ENCODE results near the gene LRP1B. TPM values are rescaled to one million over a fixed set of nuclear protein-coding genes. Genes with fewer than 3 reads are reported as not detected.

LRP1B gene
- total and polyA plus RNA-seq, 2 donors (not counting 1 experiment from before 2014, with no cell fraction given), result not detected

GRCh38 chr2:141103216-141103615 lies 1027.6 kb downstream of the LRP1B start:
- H3K79me2 ChIP-seq (ENCODE audit: control insufficient read depth, insufficient read depth, low read length), result no peaks in the 10 kb centered on the region
- H2AFZ ChIP-seq (ENCODE audit: insufficient read depth, low read depth, low read length, poor library complexity, severe bottlenecking), result no peak overlapping the region
- POLR2A ChIA-PET, result no interaction called here
- no peaks in the 10 kb centered on the region for H3K4me1 ChIP-seq (ENCODE audit: control insufficient read depth in 2 of 2, insufficient read depth in 2 of 2, low read length in 2 of 2)
- H3K4me2 ChIP-seq (replicated peaks; ENCODE audit: low read depth, low read length, poor library complexity, severe bottlenecking), result no peak overlapping the region
- intact Hi-C loops (cut with micrococcal nuclease), result no loop called here
- H3K4me3 Mint-ChIP-seq, result no peak overlapping the region
- no peaks in the 10 kb centered on the region for H3K4me1 Mint-ChIP-seq
- H3K27me3 Mint-ChIP-seq, result no peaks in the 10 kb centered on the region
- no peaks in the 10 kb centered on the region for H3K9me3 ChIP-seq (ENCODE audit: control extremely low read depth in 1 of 3, control insufficient read depth in 2 of 3, insufficient read depth in 1 of 3, low read length in 2 of 3)
- ATAC-seq (ENCODE audit: low read depth) (no peak), DNase-seq (no peak)
- CTCF ChIA-PET, result no interaction called here
- H3K9ac ChIP-seq (ENCODE audit: low read length), result no peak overlapping the region
- H3K4me3 ChIP-seq (ENCODE audit: control extremely low read depth in 1 of 5, extremely low read depth in 1 of 5, insufficient read depth in 1 of 5, low read depth in 2 of 5, low read length in 4 of 5), result no peak overlapping the region
- H3K27me3 ChIP-seq (replicated peaks in 1 of 4; ENCODE audit: control extremely low read depth in 1 of 4, control insufficient read depth in 3 of 4, insufficient read depth in 4 of 4, low read length in 3 of 4), result no peaks in the 10 kb centered on the region
- no peak overlapping the region for H3K27ac Mint-ChIP-seq
- TF ChIP-seq EZH2 (IDR thresholded peaks at IDR 0.05; ENCODE audit: borderline replicate concordance, insufficient read depth, low read depth, low read length, poor library complexity, severe bottlenecking), result no peak
- TF ChIP-seq CTCF (IDR thresholded peaks at IDR 0.05), result no peak
- H3K9me3 Mint-ChIP-seq (ENCODE audit: insufficient read depth), result no peaks in the 10 kb centered on the region
- no peaks in the 10 kb centered on the region for H3K36me3 ChIP-seq (replicated peaks in 1 of 2; ENCODE audit: control extremely low read depth in 1 of 2, control insufficient read depth in 1 of 2, extremely low read depth in 1 of 2, insufficient read depth in 2 of 2, low read length in 1 of 2)
- H3K27ac ChIP-seq (ENCODE audit: low read length in 2 of 2), result no peak overlapping the region
- no peaks in the 10 kb centered on the region for H4K20me1 ChIP-seq (ENCODE audit: control insufficient read depth, insufficient read depth, low read length, poor library complexity, severe bottlenecking)
- no CpG with 5 or more reads among the region's 1 CpG for WGBS (ENCODE audit: insufficient coverage)

- H3K9me3 ChIP-seq (ENCODE audit: control extremely low read depth in 1 of 3, control insufficient read depth in 2 of 3, insufficient read depth in 1 of 3, low read length in 2 of 3), result no peaks in the 10 kb centered on the region
- no CpG with 5 or more reads among the region's 1 CpG for WGBS (ENCODE audit: insufficient coverage)
- no peaks in the 10 kb centered on the region for H3K9me3 Mint-ChIP-seq (ENCODE audit: insufficient read depth)
These were observed 1051.6 kb downstream of the LRP1B start for GRCh38 chr2:141079231-141079630.

More at GRCh38 chr2:141079231-141079630, 1051.6 kb downstream of the LRP1B start:
- Mint-ChIP-seq H3K4me1 (no peaks in the 10 kb centered on the region), H3K27me3 (no peaks in the 10 kb centered on the region), H3K27ac (no peak overlapping the region), H3K4me3 (no peak overlapping the region)
- Histone ChIP-seq H3K27me3 (replicated peaks in 1 of 4; ENCODE audit: control extremely low read depth in 1 of 4, control insufficient read depth in 3 of 4, insufficient read depth in 4 of 4, low read length in 3 of 4) (no peaks in the 10 kb centered on the region), H3K4me1 (ENCODE audit: control insufficient read depth in 2 of 2, insufficient read depth in 2 of 2, low read length in 2 of 2) (no peaks in the 10 kb centered on the region), H4K20me1 (ENCODE audit: control insufficient read depth, insufficient read depth, low read length, poor library complexity, severe bottlenecking) (no peaks in the 10 kb centered on the region), H3K27ac (ENCODE audit: low read length in 2 of 2) (no peak overlapping the region), H2AFZ (ENCODE audit: insufficient read depth, low read depth, low read length, poor library complexity, severe bottlenecking) (no peak overlapping the region), H3K9ac (ENCODE audit: low read length) (no peak overlapping the region), H3K4me2 (replicated peaks; ENCODE audit: low read depth, low read length, poor library complexity, severe bottlenecking) (no peak overlapping the region), H3K4me3 (ENCODE audit: control extremely low read depth in 1 of 5, extremely low read depth in 1 of 5, insufficient read depth in 1 of 5, low read depth in 2 of 5, low read length in 4 of 5) (no peak overlapping the region), H3K36me3 (replicated peaks in 1 of 2; ENCODE audit: control extremely low read depth in 1 of 2, control insufficient read depth in 1 of 2, extremely low read depth in 1 of 2, insufficient read depth in 2 of 2, low read length in 1 of 2) (no peaks in the 10 kb centered on the region), H3K79me2 (ENCODE audit: control insufficient read depth, insufficient read depth, low read length) (no peaks in the 10 kb centered on the region)
- DNase-seq (no peak), ATAC-seq (ENCODE audit: low read depth) (no peak)
- CTCF ChIA-PET, result no interaction called here
- intact Hi-C loops (cut with micrococcal nuclease), result no loop called here
- POLR2A ChIA-PET, result no interaction called here
- no peak for TF ChIP-seq CTCF (IDR thresholded peaks at IDR 0.05)
- no peak for TF ChIP-seq EZH2 (IDR thresholded peaks at IDR 0.05; ENCODE audit: borderline replicate concordance, insufficient read depth, low read depth, low read length, poor library complexity, severe bottlenecking)
